KG1 (cell line): Measurements from ENCODE around the gene GPR68.
A peak's percentile ranks its signal among the peaks of the same experiment; 100 is the strongest.

Source experiments
- DNase-seq: peaks from one replicate; lab custom pipeline; 2025; lab: John Stamatoyannopoulos, UW

Gene GPR68, protein sequence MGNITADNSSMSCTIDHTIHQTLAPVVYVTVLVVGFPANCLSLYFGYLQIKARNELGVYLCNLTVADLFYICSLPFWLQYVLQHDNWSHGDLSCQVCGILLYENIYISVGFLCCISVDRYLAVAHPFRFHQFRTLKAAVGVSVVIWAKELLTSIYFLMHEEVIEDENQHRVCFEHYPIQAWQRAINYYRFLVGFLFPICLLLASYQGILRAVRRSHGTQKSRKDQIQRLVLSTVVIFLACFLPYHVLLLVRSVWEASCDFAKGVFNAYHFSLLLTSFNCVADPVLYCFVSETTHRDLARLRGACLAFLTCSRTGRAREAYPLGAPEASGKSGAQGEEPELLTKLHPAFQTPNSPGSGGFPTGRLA

DNA sequence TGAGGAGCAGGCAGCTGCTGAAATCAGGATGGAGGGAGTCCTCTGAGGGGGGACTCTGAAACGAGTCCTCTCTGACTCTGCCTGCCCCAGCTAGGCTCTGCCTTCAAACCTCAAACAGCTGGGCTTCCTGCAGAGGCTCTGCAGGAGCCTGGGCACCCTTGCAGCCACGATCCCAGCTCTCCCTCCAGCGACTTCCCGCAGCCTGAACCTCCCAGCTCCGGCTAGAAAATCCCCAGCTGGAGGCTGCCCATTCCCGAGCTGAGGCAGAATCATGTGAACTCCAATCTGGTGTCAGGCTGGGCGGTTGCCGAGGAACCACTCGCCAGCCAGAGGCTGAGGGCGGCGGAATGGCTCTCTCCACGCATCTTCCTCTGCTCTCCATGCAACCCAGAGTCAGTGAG, at the start of gene GPR68:
TSS of gene GPR68 (minus strand) at position 204 of the 401 bp plus-strand sequence. CDS start 9,654 bp downstream, outside the sequence.
- DNase-seq = peak; percentile 39

DNA sequence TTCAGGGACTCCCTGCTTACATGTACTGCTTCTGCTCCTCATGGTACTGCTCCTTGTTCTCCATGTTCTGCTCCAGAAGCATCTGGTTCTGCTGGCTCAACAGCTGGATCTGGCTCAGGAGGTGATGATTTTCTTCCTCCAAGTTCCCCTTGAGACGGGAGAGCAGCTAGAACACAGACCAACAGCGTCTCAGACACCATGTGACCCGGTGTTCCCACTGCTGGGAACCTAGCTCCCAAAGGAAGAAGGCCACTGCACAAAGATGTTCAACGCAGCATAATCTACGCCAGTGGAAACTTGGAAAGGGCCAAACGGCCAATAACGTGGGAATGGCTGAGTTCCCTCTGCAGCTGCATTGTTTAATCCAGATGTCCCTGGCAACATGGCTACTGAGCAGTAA, 49.6 kb upstream of the GPR68 start:
- no peak for DNase-seq

GRCh38 chr14:91293281-91293680, 48.8 kb upstream of the GPR68 start:
- no peak for DNase-seq

DNA sequence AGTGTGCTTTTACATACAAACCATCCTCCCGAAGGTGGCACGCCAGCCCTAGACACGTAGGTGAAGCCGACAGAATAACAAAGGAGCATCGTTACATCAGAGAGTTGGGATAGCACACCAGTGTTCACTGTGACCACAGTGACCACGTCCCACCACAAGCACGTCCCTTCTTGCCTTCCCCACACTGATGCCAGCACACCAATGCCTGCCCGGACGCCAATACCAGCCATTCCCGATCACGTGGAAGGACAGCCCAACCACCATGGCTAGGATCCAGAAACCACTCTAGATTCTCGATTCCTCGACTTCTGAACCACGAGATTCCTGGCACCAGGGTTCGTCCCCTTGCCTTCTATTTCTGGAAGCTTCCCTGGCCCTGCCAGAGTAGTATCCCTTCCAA, 48.0 kb upstream of the GPR68 start:
- DNase-seq = no peak

- DNase-seq = no peak
Measured at GRCh38 chr14:91291786-91292405, 47.4 kb upstream of the GPR68 start.

GRCh38 chr14:91290986-91291385, 46.5 kb upstream of the GPR68 start:
- DNase-seq = no peak

- no peak for DNase-seq
Measured at GRCh38 chr14:91289464-91289863, 45.0 kb upstream of the GPR68 start.

DNA sequence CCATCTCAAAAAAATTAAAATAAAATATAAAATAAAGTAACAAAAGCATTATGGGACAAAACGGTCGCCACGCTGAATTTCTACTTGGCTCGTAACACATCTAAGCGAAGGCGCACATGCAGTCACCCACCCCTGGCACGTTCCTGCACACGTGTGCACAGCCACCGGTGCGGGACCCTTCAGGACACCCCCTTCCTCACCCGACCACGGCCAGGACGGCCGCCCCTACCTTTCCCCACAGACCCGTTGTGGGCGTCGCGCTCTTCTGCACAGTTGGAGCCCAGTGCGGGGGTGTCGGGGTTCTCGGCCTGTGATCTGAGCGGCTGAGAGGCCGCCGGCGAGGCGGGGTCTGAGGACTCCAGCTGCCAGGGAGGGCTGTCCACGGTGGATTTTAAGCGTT, 44.4 kb upstream of the GPR68 start:
- no peak for DNase-seq

DNA sequence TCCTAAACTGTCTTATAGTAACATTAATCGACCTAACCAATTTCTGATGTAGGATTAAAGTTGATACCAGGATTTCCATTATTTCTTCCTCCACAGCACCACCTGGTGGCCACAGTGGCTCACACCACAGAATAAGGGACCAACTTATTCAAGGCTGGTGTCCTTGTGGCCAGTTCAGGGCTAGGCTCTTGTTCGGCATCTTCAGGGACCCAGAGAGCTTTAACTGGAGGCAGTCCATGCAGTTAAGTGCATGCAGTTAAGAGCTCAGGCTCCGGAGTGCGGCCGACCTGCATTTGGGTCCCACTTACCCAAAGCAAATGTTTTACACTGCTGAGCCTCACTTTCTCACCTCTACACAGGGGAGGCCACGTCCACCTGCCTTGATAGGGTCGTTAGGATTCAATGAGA, 42.0 kb upstream of the GPR68 start:
- DNase-seq = peak; percentile 66

- no peak for DNase-seq
Measured at GRCh38 chr14:91284791-91285548, 40.5 kb upstream of the GPR68 start.

DNA sequence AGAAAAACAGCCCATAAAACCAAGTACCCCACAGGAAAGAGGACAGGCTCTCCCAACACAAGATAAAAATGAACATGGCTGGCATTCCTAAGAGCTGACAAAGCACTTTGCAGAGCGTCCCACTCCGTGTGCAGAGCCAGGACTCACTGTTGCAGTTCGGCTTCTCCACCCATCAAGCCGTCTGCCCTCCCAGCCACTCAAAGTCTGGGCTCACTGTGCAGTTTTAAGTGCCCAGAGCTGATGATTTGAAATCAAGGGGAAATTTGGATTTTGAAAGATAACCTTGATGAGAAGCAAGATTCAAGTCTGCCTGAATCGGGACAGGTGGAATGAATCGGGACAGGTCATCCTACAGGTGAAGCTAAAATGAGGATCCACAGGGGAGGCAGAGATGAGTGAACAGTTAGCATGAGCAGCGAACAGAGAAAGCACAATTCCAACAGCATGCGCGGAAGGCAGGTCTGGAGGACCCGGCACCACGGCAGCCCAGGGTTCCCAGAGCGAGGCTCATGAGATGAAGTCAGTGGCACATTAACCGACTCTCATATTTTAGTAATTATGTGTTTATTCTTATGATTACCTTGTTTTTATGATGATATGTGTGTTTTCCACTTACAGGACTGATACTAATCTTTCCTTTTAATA, 39.8 kb upstream of the GPR68 start:
- no peak for DNase-seq

DNA sequence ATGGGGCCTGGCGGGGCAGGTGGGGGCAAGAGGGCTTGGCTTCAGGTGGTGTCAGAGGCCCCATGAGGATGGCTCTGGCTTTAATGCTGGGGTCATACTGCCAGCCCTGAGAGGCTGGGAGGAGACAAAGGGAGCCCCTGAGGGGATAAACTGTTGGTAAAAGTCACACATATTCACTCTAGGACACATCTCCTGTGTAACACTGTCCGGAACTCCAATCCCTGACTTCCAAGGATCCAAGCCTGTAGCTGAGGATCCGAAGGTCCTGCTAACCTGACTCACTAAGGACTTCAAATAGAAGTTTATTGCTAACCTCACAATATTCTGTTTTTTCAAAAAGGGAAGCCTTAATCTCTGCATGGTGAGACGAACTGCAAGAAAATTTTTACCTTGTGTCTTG, 39.2 kb upstream of the GPR68 start:
- DNase-seq = no peak

- DNase-seq = no peak
Measured at GRCh38 chr14:91282954-91283645, 38.6 kb upstream of the GPR68 start.

- DNase-seq = no peak
Measured at GRCh38 chr14:91281346-91281745, 36.8 kb upstream of the GPR68 start.

- DNase-seq = no peak
Measured at GRCh38 chr14:91280129-91280528, 35.6 kb upstream of the GPR68 start.

DNA sequence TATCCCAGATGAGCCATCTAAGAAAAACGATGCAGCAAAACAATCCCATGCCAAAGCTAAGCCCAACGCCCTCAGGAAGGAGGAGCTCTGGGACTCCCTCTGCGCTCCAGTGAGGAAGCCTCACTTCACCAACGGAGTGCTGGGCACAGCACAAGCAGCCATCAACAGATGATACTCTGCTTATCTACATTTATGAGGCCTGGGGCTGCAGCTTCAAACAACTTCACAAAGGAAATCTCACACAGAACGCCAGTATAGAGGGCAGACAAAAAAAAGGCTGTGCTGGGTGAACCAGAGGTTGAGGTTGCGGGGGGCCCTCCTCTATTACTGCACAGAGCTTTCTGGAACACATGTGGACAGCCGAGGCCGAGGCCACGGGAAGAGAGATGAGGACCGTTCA, 34.9 kb upstream of the GPR68 start:
- no peak for DNase-seq

GRCh38 chr14:91278383-91278715, 33.8 kb upstream of the GPR68 start:
- no peak for DNase-seq

- no peak for DNase-seq
Measured at GRCh38 chr14:91277546-91278382, 33.3 kb upstream of the GPR68 start.

- no peak for DNase-seq
Measured at GRCh38 chr14:91274796-91275195, 30.3 kb upstream of the GPR68 start.

- no peak for DNase-seq
Measured at GRCh38 chr14:91273885-91274273, 29.4 kb upstream of the GPR68 start.

DNA sequence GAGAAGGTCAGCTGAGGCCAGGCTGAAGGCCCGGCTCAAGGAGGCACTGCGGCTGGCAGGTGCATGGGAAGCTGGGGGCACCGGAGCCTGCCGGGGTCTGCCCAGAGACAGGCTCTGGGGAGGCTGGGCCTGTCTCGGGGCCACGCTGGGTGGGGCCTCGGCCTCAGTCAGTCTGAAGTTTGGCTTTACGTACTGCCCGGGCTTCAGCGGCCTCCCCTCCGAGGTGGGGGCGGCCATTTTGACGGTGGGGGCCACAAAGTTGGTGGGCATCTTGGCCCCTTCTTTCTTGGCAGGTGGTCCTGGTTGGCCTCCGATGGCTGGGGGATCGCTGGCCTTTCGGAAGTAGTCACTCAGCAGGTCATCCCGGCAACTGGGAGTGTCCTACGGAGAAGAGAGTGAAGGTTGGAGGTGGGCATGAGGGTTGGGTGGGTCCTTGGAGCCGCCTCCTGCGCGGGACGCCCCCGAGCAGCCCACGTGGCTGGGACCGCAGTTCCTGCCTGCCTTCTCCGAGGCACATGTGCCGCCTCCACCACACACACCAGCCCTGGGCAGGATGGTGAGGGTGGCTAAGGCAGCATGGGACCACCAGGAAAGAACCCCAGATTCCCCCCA, 28.9 kb upstream of the GPR68 start:
- no peak for DNase-seq
